Measurements from ENCODE around the gene PTPRC.

The PTPRC gene

DNA sequence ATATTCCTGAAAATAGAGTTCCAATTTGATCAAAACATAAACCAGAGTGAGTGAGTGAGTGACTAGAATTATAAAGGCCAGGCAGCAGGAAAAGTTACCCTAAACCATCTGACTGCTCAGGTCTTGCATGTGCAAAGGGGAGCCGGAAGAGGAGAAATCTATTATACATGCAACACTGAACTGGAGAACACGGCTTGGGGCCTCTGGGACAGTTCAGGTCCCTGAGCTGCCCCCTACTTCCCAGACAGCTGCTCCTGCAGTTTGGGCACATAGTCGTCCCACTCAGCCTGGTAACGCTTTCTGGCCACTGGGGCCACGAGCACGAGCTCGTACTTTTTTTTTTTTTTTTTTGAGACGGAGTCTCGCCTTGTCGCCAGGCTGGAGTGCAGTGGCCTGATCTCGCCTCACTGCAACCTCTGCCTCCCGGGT, 40.1 kb downstream of the PTPRC start:
- no peak overlapping the region for H3K4me3 ChIP-seq (ENCODE audit: low read depth, low read length)
- DNase-seq (ENCODE audit: low read depth), result no peak
- TF ChIP-seq MYC (IDR thresholded peaks at IDR 0.05; ENCODE audit: low read depth, low read length) (no peak), POLR2A (IDR thresholded peaks at IDR 0.05; ENCODE audit: extremely low read depth, insufficient read length) (no peak)
- TF ChIP-seq, protein P1, sequence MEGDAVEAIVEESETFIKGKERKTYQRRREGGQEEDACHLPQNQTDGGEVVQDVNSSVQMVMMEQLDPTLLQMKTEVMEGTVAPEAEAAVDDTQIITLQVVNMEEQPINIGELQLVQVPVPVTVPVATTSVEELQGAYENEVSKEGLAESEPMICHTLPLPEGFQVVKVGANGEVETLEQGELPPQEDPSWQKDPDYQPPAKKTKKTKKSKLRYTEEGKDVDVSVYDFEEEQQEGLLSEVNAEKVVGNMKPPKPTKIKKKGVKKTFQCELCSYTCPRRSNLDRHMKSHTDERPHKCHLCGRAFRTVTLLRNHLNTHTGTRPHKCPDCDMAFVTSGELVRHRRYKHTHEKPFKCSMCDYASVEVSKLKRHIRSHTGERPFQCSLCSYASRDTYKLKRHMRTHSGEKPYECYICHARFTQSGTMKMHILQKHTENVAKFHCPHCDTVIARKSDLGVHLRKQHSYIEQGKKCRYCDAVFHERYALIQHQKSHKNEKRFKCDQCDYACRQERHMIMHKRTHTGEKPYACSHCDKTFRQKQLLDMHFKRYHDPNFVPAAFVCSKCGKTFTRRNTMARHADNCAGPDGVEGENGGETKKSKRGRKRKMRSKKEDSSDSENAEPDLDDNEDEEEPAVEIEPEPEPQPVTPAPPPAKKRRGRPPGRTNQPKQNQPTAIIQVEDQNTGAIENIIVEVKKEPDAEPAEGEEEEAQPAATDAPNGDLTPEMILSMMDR (IDR thresholded peaks at IDR 0.05; ENCODE audit: low read depth, low read length), result no peak
- TF ChIP-seq, protein P2, sequence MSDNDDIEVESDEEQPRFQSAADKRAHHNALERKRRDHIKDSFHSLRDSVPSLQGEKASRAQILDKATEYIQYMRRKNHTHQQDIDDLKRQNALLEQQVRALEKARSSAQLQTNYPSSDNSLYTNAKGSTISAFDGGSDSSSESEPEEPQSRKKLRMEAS (IDR thresholded peaks at IDR 0.05; ENCODE audit: low read depth, low read length), result no peak

DNA sequence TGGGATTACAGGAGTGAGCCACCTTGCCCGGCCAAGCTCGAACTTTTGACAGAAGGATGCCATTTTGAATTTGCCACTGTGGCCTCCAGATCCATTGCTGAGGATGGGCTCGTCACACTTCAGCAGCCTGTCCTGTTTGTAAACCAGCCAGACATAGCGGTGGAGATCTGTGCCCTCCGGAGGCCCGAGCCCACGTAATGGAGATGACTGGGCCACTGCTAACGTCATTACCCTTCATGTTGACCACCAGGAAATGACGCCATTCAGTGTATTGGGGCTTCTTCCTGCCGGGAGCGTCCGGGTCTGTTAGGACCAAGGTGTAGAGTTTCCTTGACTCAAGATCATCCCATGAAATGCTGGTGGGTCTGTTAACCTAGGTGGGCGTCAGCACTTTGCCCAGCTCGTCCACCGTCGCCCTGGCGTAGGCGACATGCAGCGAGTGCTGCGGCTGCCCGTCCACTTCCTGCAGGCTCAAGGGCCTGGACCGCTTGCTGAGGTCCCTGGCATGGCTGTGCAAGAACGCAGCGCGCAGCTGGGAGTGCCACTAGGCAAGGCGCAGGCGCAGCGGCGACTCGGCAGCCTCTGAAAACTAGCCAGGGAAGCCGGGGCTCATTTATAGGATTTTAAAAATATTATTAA, 40.8 kb downstream of the PTPRC start:
- no peak overlapping the region for H3K4me3 ChIP-seq (ENCODE audit: low read depth, low read length)
- TF ChIP-seq, protein P2 (IDR thresholded peaks at IDR 0.05; ENCODE audit: low read depth, low read length), result no peak
- TF ChIP-seq, protein P1 (IDR thresholded peaks at IDR 0.05; ENCODE audit: low read depth, low read length), result no peak
- TF ChIP-seq MYC (IDR thresholded peaks at IDR 0.05; ENCODE audit: low read depth, low read length) (no peak), POLR2A (IDR thresholded peaks at IDR 0.05; ENCODE audit: extremely low read depth, insufficient read length) (no peak)
- no peak for DNase-seq (ENCODE audit: low read depth)

DNA sequence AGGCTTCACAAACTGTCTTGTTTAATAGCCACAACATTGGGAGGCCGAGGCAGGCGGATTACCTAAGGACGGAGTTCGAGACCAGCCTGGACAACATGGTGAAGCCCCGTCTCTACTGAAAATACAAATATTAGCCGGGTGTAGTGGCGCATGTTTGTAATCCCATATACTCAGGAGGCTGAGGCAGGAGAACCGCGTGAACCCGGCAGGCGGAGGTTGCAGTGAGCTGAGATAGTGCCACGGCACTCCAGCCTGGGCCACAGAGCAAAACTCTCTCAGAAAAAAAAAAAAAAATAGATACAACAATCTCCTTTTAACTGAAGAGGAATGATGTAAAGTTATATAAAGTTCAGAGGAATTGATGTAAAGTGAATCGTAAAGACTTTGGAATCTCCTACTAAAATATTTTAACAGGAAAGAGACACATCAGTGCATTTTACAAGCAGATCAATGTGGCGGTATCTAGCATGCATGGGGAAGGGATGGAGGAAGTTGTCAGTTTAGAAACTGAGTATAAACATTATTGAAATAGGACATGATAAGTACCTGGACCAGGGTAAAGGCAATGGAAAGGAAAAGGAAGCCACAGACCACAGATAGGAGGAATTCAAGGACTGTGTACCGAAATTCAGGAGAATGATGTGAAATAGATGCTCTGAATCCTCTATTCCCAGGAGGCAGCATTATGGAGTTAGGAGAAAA, 41.5 kb downstream of the PTPRC start:
- no peak for DNase-seq (ENCODE audit: low read depth)
- no peak overlapping the region for H3K4me3 ChIP-seq (ENCODE audit: low read depth, low read length)
- TF ChIP-seq POLR2A (IDR thresholded peaks at IDR 0.05; ENCODE audit: extremely low read depth, insufficient read length) (no peak), MYC (IDR thresholded peaks at IDR 0.05; ENCODE audit: low read depth, low read length) (no peak)
- TF ChIP-seq, protein P1 (IDR thresholded peaks at IDR 0.05; ENCODE audit: low read depth, low read length), result no peak
- TF ChIP-seq, protein P2 (IDR thresholded peaks at IDR 0.05; ENCODE audit: low read depth, low read length), result no peak

DNA sequence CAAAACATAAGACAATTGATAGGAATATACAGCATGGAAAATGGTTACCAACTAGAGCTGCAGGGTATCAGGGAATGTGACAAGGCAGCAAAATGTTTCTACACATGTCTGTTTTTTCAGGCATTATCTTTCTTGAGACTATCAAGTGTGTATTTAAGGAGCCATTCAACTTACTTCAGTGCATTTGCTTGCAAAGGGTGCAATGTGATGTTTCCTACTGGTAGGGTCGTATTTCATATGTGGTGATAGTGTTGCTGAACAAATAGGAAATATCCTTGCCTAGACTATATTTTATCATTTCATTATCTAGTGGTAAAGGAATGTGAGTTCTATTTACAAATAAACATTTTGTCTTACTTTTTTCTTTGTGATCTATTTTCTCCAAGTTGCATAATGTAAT, 42.4 kb downstream of the PTPRC start:
- H3K4me3 ChIP-seq (ENCODE audit: low read depth, low read length), result peak overlapping the region; percentile 17
- peak; percentile 68 for DNase-seq (ENCODE audit: low read depth)
- TF ChIP-seq MYC (IDR thresholded peaks at IDR 0.05; ENCODE audit: low read depth, low read length) (no peak), POLR2A (IDR thresholded peaks at IDR 0.05; ENCODE audit: extremely low read depth, insufficient read length) (no peak)
- TF ChIP-seq, protein P1 (IDR thresholded peaks at IDR 0.05; ENCODE audit: low read depth, low read length), result no peak
- TF ChIP-seq, protein P2 (IDR thresholded peaks at IDR 0.05; ENCODE audit: low read depth, low read length), result no peak

DNA sequence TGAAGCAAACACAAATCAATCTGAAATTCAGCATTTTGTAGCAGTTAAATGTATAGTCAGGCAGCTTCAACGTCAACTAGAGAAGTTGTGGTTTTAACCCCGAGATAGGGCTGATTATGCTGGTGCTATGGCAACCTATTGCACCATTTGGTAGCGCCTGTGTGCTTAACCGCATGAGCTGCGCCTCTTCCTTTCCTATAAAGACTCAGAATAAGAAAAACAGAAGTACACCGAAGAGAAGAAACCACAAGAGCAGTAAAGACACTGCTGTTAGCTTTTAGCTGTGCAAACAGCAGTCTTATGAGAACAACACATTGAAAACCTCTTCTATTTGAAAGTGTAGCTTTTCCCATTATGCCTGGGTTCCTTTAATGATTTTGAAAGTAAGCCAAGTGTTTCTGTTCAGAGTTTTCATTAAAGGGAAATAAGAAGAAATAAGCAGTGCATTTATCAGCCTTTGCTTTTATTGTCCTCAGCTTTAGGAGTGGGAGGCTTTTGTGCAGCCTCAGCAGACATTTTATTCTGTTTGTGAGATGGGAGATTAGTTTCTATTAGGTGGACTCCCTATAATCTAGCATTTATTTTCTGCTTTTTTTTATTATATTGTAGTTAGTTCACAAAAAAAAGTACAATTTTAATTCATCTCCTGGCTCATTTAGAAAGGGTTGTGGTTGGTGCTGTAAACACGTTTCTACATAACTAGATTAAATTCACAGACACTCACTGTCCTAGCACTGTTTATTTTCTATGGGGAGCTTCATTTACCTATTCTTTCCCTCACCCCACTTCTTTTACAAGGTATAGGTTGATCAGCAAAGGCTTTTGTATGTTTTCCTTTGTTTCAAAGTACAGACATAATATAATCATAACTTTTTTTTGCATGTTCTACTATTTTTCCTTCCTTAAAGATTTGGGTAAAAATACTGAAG, 43.3 kb downstream of the PTPRC start:
- TF ChIP-seq, protein P1 (IDR thresholded peaks at IDR 0.05; ENCODE audit: low read depth, low read length), result no peak
- peak; percentile 33 for TF ChIP-seq POLR2A (IDR thresholded peaks at IDR 0.05; ENCODE audit: extremely low read depth, insufficient read length)
- TF ChIP-seq, protein P2 (IDR thresholded peaks at IDR 0.05; ENCODE audit: low read depth, low read length), result peak; percentile 47; the same call in 1 of the 2 replicates
- TF ChIP-seq MYC (IDR thresholded peaks at IDR 0.05; ENCODE audit: low read depth, low read length), result peak; percentile 81; the same call in 1 of the 2 replicates
- H3K4me3 ChIP-seq (ENCODE audit: low read depth, low read length), result peak overlapping the region; percentile 32
- DNase-seq (ENCODE audit: low read depth), result peak; percentile 98

All from NB4 (cell line).